Epidermal melanocyte (primary cell): ENCODE data around the gene AGAP1.

ENCODE experiments used
- DNase-seq: peaks from one replicate; pipeline ENCODE4 v3.0.0; 2011; ENCODE audit warnings: low spot score; ENCODE audit not compliant: insufficient read length

Gene AGAP1

DNA sequence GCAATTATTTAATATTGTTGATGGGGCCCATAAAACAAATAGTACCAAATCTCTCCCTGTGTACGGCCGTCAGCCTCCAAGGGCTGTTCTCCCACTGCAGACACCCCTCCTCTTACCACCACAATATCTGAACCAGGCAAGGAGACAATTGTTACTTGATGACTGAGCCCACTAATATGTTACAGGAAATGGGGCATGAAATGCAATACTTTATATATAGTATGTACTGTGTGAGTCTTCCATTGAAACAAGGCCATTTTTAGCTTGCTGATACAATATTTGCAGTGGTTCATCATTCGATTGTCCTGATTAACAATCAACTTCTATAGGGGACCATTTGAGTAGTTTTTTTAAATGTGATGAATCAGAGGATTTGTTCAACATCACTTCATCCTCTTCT lies 367.0 kb downstream of the AGAP1 start:
- DNase-seq: no peak

GRCh38 chr2:235861383-235861782 lies 367.5 kb downstream of the AGAP1 start:
- DNase-seq: no peak

- no peak for DNase-seq
These were observed 369.6 kb downstream of the AGAP1 start for GRCh38 chr2:235863414-235863813.

- no peak for DNase-seq
These were observed 370.5 kb downstream of the AGAP1 start for GRCh38 chr2:235864302-235864701.

GRCh38 chr2:235864733-235865515 lies 371.1 kb downstream of the AGAP1 start:
- DNase-seq: no peak

- DNase-seq: no peak
These were observed 372.5 kb downstream of the AGAP1 start for GRCh38 chr2:235866373-235866772.

GRCh38 chr2:235868224-235868623 lies 374.4 kb downstream of the AGAP1 start:
- DNase-seq: no peak

- DNase-seq: no peak
These were observed 374.8 kb downstream of the AGAP1 start for GRCh38 chr2:235868645-235869044.

DNA sequence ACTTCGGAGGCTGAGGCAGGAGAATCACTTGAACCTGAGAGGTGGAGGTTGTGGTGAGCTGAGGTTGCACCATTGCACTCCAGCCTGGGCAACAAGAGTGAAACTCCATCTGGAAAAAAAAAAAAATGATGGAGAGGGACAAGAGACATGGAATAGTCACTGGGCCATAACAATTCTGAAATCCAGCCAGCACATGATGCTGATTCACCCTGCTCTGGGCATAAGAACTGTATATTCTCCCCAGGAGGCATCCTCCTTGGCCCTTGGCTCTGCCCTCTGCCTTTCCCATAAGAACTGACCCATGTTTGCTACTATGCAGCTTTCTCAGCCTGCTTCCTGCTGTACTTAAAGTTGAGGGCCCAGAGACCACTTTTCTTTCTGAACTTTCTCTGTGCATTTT lies 376.7 kb downstream of the AGAP1 start:
- no peak for DNase-seq

DNA sequence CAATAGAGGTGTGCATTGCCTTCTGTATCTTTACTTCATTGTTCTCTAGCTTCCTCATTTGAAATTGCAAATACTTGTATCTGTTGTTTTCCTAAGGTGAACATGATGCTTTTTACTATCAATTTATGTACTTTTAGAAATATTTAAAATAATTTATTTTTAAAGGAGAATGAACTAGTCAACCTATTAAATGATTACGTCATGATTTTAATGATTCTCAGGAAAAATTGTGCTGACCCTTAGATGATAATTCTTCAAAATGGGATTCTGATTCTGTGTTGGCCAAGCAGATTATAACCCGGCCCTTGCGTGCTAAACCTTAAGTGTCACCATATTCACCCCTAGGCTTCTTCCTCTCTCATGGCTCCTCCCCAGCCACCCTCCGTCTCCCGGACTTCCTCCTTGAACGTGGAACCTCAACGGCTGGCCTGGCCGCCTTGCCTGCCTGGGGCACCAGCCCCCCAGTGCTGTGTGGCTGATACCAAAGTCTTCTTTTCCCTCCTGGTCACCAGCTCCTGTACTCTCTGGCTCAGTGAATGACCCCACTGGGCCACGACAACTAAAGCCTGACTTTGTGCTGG lies 382.3 kb downstream of the AGAP1 start:
- DNase-seq: no peak

GRCh38 chr2:235877275-235877802 lies 383.5 kb downstream of the AGAP1 start:
- DNase-seq: no peak

DNA sequence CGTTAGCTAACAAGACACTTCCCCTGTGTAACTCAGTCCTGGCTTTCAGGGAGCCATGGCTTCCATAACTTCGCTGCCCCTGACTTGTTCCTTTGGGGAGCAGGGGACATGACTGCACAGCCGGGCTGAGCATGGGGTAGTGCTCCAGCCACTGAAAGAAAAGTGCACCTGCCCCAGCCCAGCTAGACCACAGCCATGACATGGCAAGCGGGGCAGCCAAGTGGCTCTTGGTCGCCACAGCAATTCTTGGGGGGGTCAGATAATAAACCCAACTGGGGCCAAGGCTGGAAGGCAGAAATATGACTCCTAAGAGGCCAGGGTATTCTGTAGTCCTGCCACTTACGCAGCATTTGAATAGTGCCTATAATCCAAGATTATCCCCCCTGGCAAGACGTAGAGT lies 385.3 kb downstream of the AGAP1 start:
- no peak for DNase-seq

GRCh38 chr2:235883675-235884074 lies 389.8 kb downstream of the AGAP1 start:
- DNase-seq: no peak

DNA sequence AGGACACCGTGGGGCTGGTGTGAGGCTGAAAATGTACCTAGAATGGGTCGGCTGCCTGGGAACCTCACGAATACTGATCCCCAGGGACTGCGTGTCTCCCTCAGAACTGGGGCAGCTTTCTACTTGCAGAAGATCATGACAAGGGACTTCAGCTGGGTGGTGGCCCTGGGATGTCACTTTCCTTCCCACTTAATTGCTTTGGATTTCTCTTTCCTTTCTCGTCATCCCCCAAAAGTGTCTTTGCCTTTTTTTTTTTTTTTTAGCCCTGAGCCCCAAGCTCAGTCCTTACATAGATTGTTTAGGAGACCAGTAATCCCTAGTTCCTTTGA lies 395.4 kb downstream of the AGAP1 start:
- no peak for DNase-seq

GRCh38 chr2:235893129-235893698 lies 399.4 kb downstream of the AGAP1 start:
- DNase-seq: no peak

DNA sequence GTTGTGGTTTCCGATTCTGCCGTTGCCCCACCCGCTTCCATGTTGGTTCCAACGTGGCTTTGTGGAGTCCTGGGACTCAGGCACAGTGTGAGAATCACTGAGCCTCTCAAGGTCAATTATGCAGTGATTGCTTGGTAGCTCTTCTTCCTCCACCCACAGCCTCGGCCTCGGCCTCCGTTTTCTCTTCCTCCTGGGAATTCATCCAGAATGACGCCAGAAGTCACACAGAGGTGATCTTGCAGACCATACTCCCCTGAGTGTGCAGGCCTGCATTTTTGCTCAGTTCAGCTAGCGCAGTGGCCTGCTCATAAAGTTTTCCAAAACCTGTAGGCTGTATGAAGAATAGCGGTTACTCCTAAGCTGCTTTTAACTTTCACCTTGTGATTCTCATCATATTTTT lies 401.0 kb downstream of the AGAP1 start:
- DNase-seq: no peak

- DNase-seq: no peak
These were observed 402.2 kb downstream of the AGAP1 start for GRCh38 chr2:235896061-235896460.

DNA sequence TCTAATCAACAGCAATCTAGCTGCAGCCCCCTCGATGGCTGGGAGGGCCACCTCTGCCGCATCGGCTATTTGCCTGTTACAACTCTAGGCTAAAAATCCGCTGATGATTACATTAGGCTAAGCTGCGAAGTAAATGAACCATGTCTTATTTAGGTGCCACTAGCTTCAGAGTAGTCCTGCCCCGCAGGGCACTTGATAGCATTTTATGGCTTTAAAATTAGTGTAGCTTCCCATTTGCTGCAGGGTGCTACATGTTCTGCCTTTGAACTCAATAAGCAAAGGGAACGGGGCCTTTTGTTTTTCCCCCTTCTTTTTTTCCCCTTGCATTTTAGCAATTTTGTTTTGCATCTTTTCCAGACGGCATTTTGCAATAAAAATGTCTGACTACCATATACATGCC lies 404.1 kb downstream of the AGAP1 start:
- no peak for DNase-seq

DNA sequence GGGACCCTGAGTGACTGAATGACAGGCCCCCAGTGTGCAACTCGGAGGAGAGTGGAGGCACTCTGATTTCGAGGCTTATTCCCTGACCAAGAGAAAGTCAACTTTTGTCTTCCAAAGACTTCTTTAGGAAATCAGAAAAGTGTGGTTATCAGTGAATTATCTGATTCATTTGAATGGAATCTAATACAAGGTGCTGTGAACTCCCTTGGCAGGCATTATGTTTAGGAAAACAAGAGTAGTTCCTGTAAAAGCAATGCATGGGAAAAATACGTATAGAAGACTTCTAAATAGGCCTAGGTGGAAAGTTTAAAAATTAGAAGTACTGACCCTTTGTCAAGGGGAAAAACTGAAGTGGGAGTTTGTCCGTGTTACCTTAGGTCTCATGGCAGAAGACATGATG lies 404.9 kb downstream of the AGAP1 start:
- no peak for DNase-seq

GRCh38 chr2:235900631-235901030 lies 406.8 kb downstream of the AGAP1 start:
- DNase-seq: no peak

DNA sequence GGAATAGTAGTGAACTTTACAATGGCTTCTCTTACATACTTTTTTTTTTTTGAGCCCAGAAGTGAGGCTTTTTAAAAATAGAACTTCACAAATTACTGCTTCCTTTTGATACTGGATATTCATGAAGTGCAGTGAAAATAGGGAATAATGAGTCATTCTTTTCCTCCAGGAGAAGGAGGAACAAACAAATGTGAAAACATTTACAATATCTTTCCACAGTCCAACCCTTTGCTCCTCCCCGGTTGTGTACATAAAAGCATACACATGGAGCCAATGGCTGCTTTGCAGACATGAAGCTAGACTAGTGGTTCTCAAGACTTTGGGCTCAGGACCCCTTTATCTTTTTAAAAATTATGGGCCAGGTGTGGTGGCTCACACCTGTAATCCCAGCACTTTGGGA lies 407.4 kb downstream of the AGAP1 start:
- no peak for DNase-seq

GRCh38 chr2:235903782-235904584 lies 410.1 kb downstream of the AGAP1 start:
- no peak for DNase-seq
